22Rv1 (cell line): Measurements from ENCODE around the gene CPSF3.

Experiments used
- H3K27ac ChIP-seq: fragments of 450-650 bp; 2 replicates; pipeline ENCODE4 v1.5.1; 2017
- ZFX ChIP-seq: fragments of 450-650 bp; IDR thresholded peaks from 2 replicates; pipeline ENCODE4 v1.6.1; 2017; ENCODE audit warnings: antibody characterized with exemption, borderline replicate concordance
- TF ChIP-seq, protein P1 (sequence below): fragments of 450-650 bp; IDR thresholded peaks from 2 replicates; pipeline ENCODE4 v1.5.1; 2017; ENCODE audit warnings: mild to moderate bottlenecking

The CPSF3 gene

DNA sequence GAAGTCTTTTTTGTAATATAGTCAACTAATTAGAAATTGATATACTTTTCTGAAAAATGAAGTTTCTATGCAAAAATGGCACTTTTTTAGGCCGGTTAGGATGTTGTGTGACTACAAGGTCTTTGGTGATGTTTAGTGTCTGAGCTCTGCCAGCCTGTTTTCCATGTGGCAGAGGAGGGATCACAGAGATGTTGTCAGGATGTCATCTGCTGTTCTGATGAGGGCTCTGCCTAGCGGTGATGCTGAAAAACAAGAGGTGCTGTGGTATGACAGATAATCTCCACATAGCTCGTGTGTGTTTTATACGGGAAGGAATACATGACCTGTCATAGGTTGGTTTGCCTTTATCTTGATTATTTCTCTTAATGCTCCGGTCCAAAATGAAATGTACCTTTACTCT is 38.9 kb downstream of the CPSF3 start:
- TF ChIP-seq, protein P1, sequence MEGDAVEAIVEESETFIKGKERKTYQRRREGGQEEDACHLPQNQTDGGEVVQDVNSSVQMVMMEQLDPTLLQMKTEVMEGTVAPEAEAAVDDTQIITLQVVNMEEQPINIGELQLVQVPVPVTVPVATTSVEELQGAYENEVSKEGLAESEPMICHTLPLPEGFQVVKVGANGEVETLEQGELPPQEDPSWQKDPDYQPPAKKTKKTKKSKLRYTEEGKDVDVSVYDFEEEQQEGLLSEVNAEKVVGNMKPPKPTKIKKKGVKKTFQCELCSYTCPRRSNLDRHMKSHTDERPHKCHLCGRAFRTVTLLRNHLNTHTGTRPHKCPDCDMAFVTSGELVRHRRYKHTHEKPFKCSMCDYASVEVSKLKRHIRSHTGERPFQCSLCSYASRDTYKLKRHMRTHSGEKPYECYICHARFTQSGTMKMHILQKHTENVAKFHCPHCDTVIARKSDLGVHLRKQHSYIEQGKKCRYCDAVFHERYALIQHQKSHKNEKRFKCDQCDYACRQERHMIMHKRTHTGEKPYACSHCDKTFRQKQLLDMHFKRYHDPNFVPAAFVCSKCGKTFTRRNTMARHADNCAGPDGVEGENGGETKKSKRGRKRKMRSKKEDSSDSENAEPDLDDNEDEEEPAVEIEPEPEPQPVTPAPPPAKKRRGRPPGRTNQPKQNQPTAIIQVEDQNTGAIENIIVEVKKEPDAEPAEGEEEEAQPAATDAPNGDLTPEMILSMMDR: no peak
- no peak for TF ChIP-seq ZFX
- no peak overlapping the region for H3K27ac ChIP-seq

DNA sequence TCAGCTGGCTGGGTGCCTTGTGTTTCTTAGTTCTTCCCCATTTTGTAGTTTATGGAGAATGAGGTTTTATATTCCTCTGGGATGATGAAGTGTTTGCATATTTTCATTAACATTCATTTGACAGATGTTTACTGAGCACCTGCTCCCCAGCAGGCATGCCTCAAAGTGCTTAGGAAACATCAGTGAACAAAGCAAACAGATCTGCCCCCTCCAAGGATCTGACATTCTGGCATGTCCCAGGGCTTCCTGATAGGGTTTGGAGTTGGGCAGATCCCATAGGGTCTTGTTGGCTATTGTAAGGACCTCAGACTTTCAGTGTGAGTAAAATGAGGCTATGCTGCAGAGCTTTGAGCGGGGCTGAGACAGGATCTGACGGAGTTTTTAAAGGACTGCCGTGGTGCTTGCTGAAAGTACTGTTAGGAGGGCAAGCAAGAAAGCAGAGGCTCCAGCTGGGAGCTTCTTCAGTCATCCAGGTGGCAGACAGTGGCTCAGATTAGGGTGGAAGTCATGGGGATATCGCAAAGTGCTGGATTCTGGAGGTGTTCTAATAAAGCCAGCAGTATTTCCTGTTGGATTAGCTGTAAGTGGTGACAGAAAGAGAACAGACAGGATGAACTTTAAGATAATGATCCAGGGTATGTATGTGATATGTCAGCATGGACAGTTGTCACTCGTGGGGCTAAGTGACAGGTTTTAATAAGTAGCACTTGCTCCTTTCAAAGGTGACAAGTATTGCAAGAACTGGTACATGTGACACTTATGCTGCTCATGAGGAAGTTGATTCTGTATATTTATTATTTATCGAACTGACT is 39.6 kb downstream of the CPSF3 start:
- TF ChIP-seq, protein P1: no peak
- TF ChIP-seq ZFX: no peak
- H3K27ac ChIP-seq: peak overlapping the region; percentile 8; the same call in 1 of the 2 replicates

DNA sequence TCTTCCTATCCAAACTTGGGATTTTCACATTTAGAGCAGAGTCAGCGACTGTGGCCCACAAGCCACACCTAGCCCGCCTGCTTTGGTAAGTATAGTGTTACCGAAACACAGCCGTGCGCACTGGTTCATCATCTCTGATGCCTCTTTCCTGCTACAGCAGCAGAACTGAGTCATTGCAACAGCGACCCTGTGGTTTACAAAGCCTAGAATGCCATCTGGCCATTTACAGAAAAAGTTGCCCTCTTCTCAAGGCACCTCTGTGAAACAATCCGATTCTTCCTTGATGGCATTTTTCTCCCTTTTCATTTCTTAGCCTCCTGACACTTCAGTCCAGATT is 40.2 kb downstream of the CPSF3 start:
- 0 out of 2 replicates have a peak overlapping the region, but pooled peaks have one; percentile 8 for H3K27ac ChIP-seq
- TF ChIP-seq, protein P1: no peak
- no peak for TF ChIP-seq ZFX

DNA sequence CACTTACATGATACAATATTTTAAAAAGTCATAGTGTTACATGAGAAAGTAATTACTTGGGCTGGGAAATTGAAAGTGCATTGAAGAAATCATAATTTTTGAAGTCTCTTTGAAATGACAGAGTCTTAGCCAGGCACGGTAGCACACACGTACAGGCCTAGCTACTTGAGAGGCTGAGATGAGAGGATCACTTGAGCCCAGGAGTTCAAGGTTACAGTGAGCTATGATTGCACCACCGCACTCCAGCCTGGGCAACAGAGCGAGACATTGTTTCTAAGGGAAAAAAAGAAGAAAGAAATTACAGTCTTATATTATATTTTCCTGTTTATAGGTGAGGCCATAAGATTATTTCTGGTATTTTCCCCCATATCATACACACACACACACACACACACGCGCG is 41.7 kb downstream of the CPSF3 start:
- no peak overlapping the region for H3K27ac ChIP-seq
- TF ChIP-seq, protein P1: no peak

DNA sequence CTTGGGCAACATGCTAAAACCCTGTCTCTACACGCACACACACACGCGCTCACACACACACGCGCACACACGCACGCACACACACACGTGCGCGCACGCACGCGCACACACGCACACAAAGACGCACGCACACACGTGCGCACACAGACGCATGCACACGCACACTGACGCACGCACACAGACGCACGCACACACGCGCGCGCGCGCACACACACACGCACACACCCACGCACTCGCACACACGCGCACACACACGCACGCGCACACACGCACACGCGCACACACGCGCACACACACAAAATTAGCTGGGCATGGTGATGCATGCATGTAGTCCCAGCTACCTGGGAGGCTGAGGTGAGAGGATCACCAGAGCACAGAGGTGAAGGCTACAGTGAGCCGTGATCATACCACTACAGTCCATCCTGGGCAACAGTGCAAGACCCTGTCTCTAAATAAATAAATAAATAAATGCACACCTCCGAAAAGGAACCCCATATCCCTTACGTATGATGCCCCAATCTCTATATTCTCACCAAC is 42.8 kb downstream of the CPSF3 start:
- TF ChIP-seq, protein P1: no peak
- TF ChIP-seq ZFX: no peak
- no peak overlapping the region for H3K27ac ChIP-seq

DNA sequence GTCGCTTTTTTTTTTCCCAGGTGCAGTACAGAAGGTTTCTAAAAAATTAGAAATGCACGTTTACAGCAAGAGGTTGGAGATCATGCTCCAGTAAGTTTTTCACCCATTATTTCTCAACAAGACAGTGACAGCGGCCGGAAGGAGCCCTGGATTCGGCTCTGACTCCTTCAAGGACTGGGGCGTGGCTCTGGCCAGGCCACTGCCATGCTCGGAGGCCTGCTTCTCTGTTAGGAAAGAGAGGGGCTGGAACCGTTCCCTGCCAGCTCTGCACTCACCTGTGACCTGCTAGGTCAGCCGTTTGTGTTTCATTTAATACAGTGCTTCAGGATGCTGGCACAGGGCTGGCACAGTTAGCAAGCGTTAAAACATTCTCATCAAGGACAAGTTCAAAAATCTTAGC is 44.2 kb downstream of the CPSF3 start:
- no peak overlapping the region for H3K27ac ChIP-seq
- TF ChIP-seq ZFX: no peak
- TF ChIP-seq, protein P1: no peak

DNA sequence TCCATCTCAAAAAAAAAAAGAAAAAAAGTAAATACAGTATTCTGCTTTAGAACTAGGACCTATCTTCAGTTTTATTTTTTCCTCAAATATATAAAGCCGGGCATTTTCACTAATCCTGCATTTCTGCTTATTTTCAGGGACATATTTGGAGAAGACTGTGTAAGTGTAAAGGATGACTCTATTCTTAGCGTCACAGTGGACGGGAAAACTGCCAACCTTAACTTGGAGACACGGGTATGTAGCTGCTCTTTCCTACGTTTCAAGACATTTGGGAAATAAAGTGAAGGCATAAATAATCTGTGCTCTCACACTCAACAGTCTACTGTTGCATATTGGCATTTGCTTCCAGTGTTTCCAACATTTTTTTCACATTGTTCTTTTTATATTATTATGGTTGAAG is 47.8 kb downstream of the CPSF3 start:
- no peak overlapping the region for H3K27ac ChIP-seq
- TF ChIP-seq ZFX: no peak
- TF ChIP-seq, protein P1: no peak
